GM12878 (cell line): ENCODE measurements around the gene GALE. TPM values are rescaled to one million over a fixed set of nuclear protein-coding genes. Genes with fewer than 3 reads are reported as not detected.

Source experiments
- ATAC-seq: fragments of 200-7000 bp; cut with Tn5 transposase; 3 replicates; pipeline ENCODE4 v1.9.1; 2020; ENCODE audit warnings: mild to moderate bottlenecking, moderate library complexity
- BruUV-seq: library from RNA; stranded (reverse); fragments of 400-500 nt; replicated peaks from 2 replicates; lab custom pipeline; 2021; lab: Mats Ljungman, UMichigan
- CTCF ChIA-PET: fragments of 300-600 bp; sonication (Branson Sonifier 250); formaldehyde crosslinking; extraction: SDS; loops from one replicate; lab custom pipeline; 2021; ENCODE audit warnings: inconsistent platforms; lab: Yijun Ruan, JAX
- POLR2A ChIA-PET: fragments of 350-600 bp; formaldehyde crosslinking; extraction: SDS; loops from one replicate; lab custom pipeline; 2021; ENCODE audit warnings: inconsistent platforms; lab: Charles Lee
- RAD21 ChIA-PET: fragments of 300-600 bp; sonication (Branson Sonifier 250); formaldehyde crosslinking; loops from one replicate; lab custom pipeline; 2023; ENCODE audit warnings: antibody characterized with exemption; ENCODE audit not compliant: unreplicated experiment; lab: Charles Lee
- SMC1A ChIA-PET: fragments of 300-600 bp; sonication (Branson Sonifier 250); formaldehyde crosslinking; loops from one replicate; lab custom pipeline; 2023; ENCODE audit not compliant: unreplicated experiment, uncharacterized antibody; lab: Charles Lee
- DNase-seq: peaks from one replicate; pipeline ENCODE4 v3.0.0-alpha.2; 2011; ENCODE audit warnings: low read depth, low spot score
- FAIRE-seq: peaks from 3 replicates; lab custom pipeline; 2011; peaks lifted over from hg19 to GRCh38; lab: Jason Lieb, UNC
- H2AFZ ChIP-seq: 2 replicates; pipeline ENCODE4 v1.6.0; 2011; ENCODE audit warnings: low read depth, low read length, control low read depth; ENCODE audit not compliant: control insufficient read depth
- H3K27ac ChIP-seq: 2 replicates; pipeline ENCODE4 v1.5.1; 2011; ENCODE audit warnings: control low read depth; ENCODE audit not compliant: control insufficient read depth, insufficient read depth
- H3K27me3 ChIP-seq, 2 experiments: replicated peaks in 1 of 2; 2 replicates each; pipeline versions ENCODE4 v1.6.0 to v1.6.1; 2011; ENCODE audit warnings: low read length in 1 of 2; ENCODE audit not compliant: control insufficient read depth in 2 of 2, insufficient read depth in 2 of 2
- H3K36me3 ChIP-seq, 2 experiments: 2 replicates each; pipeline ENCODE4 v1.5.1; 2011; ENCODE audit warnings: low read length in 1 of 2; ENCODE audit not compliant: control insufficient read depth in 2 of 2, insufficient read depth in 2 of 2
- H3K4me1 ChIP-seq: 2 replicates; pipeline ENCODE4 v1.6.1; 2011; ENCODE audit warnings: mild to moderate bottlenecking, low read length, moderate library complexity, mixed read lengths; ENCODE audit not compliant: control insufficient read depth, insufficient read depth
- H3K4me2 ChIP-seq: 2 replicates; pipeline ENCODE4 v1.6.0; 2011; ENCODE audit warnings: control low read depth; ENCODE audit not compliant: control insufficient read depth, insufficient read depth
- H3K4me3 ChIP-seq: fragments of 200-600 bp; sonication (generic); 2 replicates; pipeline ENCODE4 v1.5.1; 2016
- H3K79me2 ChIP-seq: 2 replicates; pipeline ENCODE4 v1.6.0; 2011; ENCODE audit warnings: low read length; ENCODE audit not compliant: control insufficient read depth, insufficient read depth
- H3K9ac ChIP-seq: 2 replicates; pipeline ENCODE4 v1.8.0; 2011; ENCODE audit warnings: low read length, control low read depth, mixed read lengths; ENCODE audit not compliant: control insufficient read depth, insufficient read depth
- H3K9me3 ChIP-seq: replicated peaks from 3 replicates; pipeline ENCODE4 v1.5.1; 2011; ENCODE audit warnings: mild to moderate bottlenecking, low read length; ENCODE audit not compliant: control insufficient read depth, insufficient read depth
- H4K20me1 ChIP-seq: 2 replicates; pipeline ENCODE4 v1.6.0; 2011; ENCODE audit not compliant: control insufficient read depth, insufficient read depth
- ATF7 ChIP-seq: fragments of 450-650 bp; IDR thresholded peaks from 2 replicates; pipeline ENCODE4 v1.6.1; 2016; ENCODE audit warnings: low read depth, mild to moderate bottlenecking
- BCL11A ChIP-seq: IDR thresholded peaks from 2 replicates; pipeline ENCODE4 v1.6.1; 2011; ENCODE audit warnings: low read depth, low read length
- BHLHE40 ChIP-seq, 2 experiments: fragments of 450-650 bp in 1 of 2; IDR thresholded peaks; 2 replicates each; pipeline ENCODE4 v1.6.1; 2011 to 2017; ENCODE audit warnings: low read depth in 2 of 2, borderline replicate concordance in 1 of 2, improper control_type of control experiment in 1 of 2, low read length in 1 of 2, mild to moderate bottlenecking in 1 of 2
- ESRRA ChIP-seq: IDR thresholded peaks from 2 replicates; pipeline ENCODE4 v1.6.1; 2012; ENCODE audit warnings: mild to moderate bottlenecking, low read length, improper control_type of control experiment
- HCFC1 ChIP-seq: fragments of 150-350 bp; IDR thresholded peaks from 2 replicates; pipeline ENCODE4 v1.6.1; 2014; ENCODE audit warnings: low read length
- MTA3 ChIP-seq: IDR thresholded peaks from 2 replicates; pipeline ENCODE4 v1.6.1; 2012; ENCODE audit warnings: low read length, inconsistent platforms, borderline replicate concordance
- NR2C2 ChIP-seq: IDR thresholded peaks from 2 replicates; pipeline ENCODE4 v1.6.1; 2011; ENCODE audit warnings: borderline replicate concordance, low read depth; ENCODE audit not compliant: control insufficient read depth, insufficient read length
- PML ChIP-seq: IDR thresholded peaks from 2 replicates; pipeline ENCODE4 v1.6.1; 2012; ENCODE audit warnings: low read length, inconsistent platforms
- RB1 ChIP-seq: fragments of 450-650 bp; formaldehyde crosslinking; IDR thresholded peaks from 2 replicates; pipeline ENCODE4 v1.6.1; 2017; ENCODE audit warnings: mild to moderate bottlenecking, borderline replicate concordance
- RUNX3 ChIP-seq: IDR thresholded peaks from 2 replicates; pipeline ENCODE4 v1.6.1; 2012; ENCODE audit warnings: low read length, inconsistent platforms
- SIN3A ChIP-seq: IDR thresholded peaks from 2 replicates; pipeline ENCODE4 v1.6.1; 2012; ENCODE audit warnings: low read depth, low read length, improper control_type of control experiment
- SMARCA5 ChIP-seq: fragments of 450-650 bp; IDR thresholded peaks from 2 replicates; pipeline ENCODE4 v1.6.1; 2017; ENCODE audit warnings: mild to moderate bottlenecking
- SMC3 ChIP-seq: IDR thresholded peaks from 2 replicates; pipeline ENCODE4 v1.6.1; 2011; ENCODE audit warnings: low read length, improper control_type of control experiment, borderline replicate concordance
- SREBF2 ChIP-seq: IDR thresholded peaks from 2 replicates; pipeline ENCODE4 v1.6.1; 2012; ENCODE audit warnings: mild to moderate bottlenecking, low read length
- STAT3 ChIP-seq: IDR thresholded peaks from 2 replicates; pipeline ENCODE4 v1.6.1; 2011; ENCODE audit warnings: low read depth, low read length, improper control_type of control experiment
- ZNF622 ChIP-seq: fragments of 450-650 bp; IDR thresholded peaks from 2 replicates; pipeline ENCODE4 v1.6.1; 2017; ENCODE audit warnings: mild to moderate bottlenecking, inconsistent platforms
- WGBS: methylation state at CpG from one replicate; pipeline ENCODE4 v1.1.6; 2016; ENCODE audit warnings: low lambda C conversion rate; ENCODE audit not compliant: insufficient replicate concordance, insufficient coverage; ENCODE audit errors: missing lambda C conversion rate; 5-methylcytosine and 5-hydroxymethylcytosine counted together
- in situ Hi-C: fragments of 300-500 bp; cut with MboI; formaldehyde crosslinking; loops from 9 replicates; pipeline ENCODE4 v1.14.3; 2018; ENCODE audit warnings: mixed read lengths
- intact Hi-C: fragments of 100-400 bp; cut with micrococcal nuclease; formaldehyde crosslinking; loops from one replicate; pipeline ENCODE4 v1.14.2; 2022; ENCODE audit not compliant: unreplicated experiment
- polyA plus RNA-seq, 11 experiments: library from polyadenylated mRNA; depleted of rRNA in 4 of 11; unstranded in 6 of 11; stranded (reverse) in 5 of 11; fragments of >200 nt; fragmentation: Nextera tagmentation in 4 of 11; fragmentation: Illumina TruSeq in 1 of 11; extraction: Ambion mirVana in 4 of 11; extraction: Trizol in 1 of 11; gene quantifications; 1 replicate in 1 of 11; 2 replicates in 10 of 11; pipeline versions ENCODE4 v1.2.1 to v1.2.3, GENCODE V29; 2011 to 2016; ENCODE audit warnings: inconsistent platforms in 2 of 11, missing spikeins in 2 of 11, low read depth in 1 of 11
- total RNA-seq, 4 experiments: library from RNA; depleted of rRNA in 3 of 4; stranded (reverse); fragments of >200 nt in 3 of 4; fragmentation: Illumina TruSeq in 1 of 4; extraction: Trizol in 1 of 4; gene quantifications; 2 replicates each; pipeline versions ENCODE4 v1.2.1 to v1.2.3, GENCODE V29; 2013 to 2021
- TF ChIP-seq, protein P1 (sequence below): IDR thresholded peaks from 2 replicates; pipeline ENCODE4 v1.6.1; 2011; ENCODE audit warnings: borderline replicate concordance, low read depth, mild to moderate bottlenecking, moderate library complexity, mixed read lengths, low read length; ENCODE audit not compliant: insufficient read depth; ENCODE audit errors: extremely low read length
- TF ChIP-seq, protein P2 (sequence below): fragments of 150-350 bp; IDR thresholded peaks from 2 replicates; pipeline ENCODE4 v1.6.1; 2016; ENCODE audit warnings: low read depth, low read length
- TF ChIP-seq, protein P3 (sequence below): IDR thresholded peaks from 2 replicates; pipeline ENCODE4 v1.6.1; 2011; ENCODE audit warnings: borderline replicate concordance, low read depth, mild to moderate bottlenecking, moderate library complexity, low read length; ENCODE audit not compliant: insufficient read depth, poor library complexity, severe bottlenecking

GALE gene
- total and polyA plus RNA-seq, 10 of the 15 experiments (the other 5 are each of a cell fraction or from before 2014, with no cell fraction given): 4.2 to 93.7 (median 40.4) TPM

DNA sequence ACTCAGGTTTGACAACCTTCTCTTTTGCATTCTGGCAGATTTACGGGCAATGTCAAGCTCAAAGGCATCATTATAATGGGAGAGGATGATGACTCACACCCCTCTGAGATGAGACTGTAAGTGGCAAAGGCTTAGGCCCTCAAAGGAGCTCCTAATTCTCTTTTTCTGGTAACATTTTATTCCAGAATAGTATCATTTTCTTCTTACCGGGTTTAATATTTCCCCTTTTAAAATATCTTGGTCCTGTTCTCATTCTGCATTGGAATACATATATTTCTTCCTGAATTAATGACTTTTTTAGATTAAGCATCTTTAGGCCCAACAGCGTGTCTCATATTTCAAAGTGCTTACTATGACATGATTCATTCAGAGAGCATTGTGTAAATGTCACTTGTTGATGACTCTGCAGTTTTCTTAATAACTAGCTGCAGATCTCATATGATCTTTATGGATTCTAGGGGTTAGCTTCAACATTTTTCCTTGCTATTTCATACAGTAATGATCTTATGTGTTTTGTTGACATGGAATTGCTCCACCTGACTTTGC is 20.7 kb downstream of the GALE start:
- ChIA-PET CTCF (interaction anchor here (0.7 to 4.8 kb wide), 9 partner anchors 8 to 137 kb away, joined by 3 to 23 read pairs (median 4); no protein-coding TSS in a partner anchor), SMC1A (interaction anchor here (1.0 to 3.2 kb wide), 6 partner anchors 8 to 283 kb away, joined by 4 to 20 read pairs (median 5); partner anchors contain the start of gene CNR2), POLR2A (interaction anchor here (0.6 to 1.6 kb wide), 3 partner anchors 14 to 175 kb away, joined by 3 to 7 read pairs (median 4); no protein-coding TSS in a partner anchor), RAD21 (interaction anchor here (0.7 to 3.3 kb wide), 4 partner anchors 8 to 89 kb away, joined by 3 to 11 read pairs (median 6); partner anchors contain the start of gene RPL11)
- no peak for DNase-seq
- H3K4me3 ChIP-seq: peak overlapping the region; percentile 99; the same call in 1 of the 2 replicates
- FAIRE-seq: no peak
- H4K20me1 ChIP-seq: no peaks in the 10 kb centered on the region
- no peaks in the 10 kb centered on the region for H3K9me3 ChIP-seq
- H3K4me1 ChIP-seq: peaks cover 5% of the 10 kb centered on the region; the same call in 1 of the 2 replicates
- H3K27ac ChIP-seq: no peak overlapping the region
- no peak overlapping the region for H2AFZ ChIP-seq
- 64% methylated on average over 3 of the region's 3 CpGs for WGBS
- peaks cover 35% of the 10 kb centered on the region for H3K79me2 ChIP-seq
- TF ChIP-seq RUNX3 (no peak), MTA3 (no peak), BHLHE40 (IDR thresholded peaks at IDR 0.05; ENCODE audit: borderline replicate concordance in 1 of 2, low read depth in 2 of 2, low read length in 1 of 2) (no peak), ATF7 (no peak), SMARCA5 (no peak), ZNF622 (no peak), NR2C2 (no peak), SMC3 (no peak), SIN3A (no peak), ESRRA (no peak), RB1 (no peak), STAT3 (no peak), PML (no peak), SREBF2 (no peak), BCL11A (no peak), HCFC1 (no peak)
- TF ChIP-seq, protein P1, sequence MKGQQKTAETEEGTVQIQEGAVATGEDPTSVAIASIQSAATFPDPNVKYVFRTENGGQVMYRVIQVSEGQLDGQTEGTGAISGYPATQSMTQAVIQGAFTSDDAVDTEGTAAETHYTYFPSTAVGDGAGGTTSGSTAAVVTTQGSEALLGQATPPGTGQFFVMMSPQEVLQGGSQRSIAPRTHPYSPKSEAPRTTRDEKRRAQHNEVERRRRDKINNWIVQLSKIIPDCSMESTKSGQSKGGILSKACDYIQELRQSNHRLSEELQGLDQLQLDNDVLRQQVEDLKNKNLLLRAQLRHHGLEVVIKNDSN: no peak
- TF ChIP-seq, protein P2, sequence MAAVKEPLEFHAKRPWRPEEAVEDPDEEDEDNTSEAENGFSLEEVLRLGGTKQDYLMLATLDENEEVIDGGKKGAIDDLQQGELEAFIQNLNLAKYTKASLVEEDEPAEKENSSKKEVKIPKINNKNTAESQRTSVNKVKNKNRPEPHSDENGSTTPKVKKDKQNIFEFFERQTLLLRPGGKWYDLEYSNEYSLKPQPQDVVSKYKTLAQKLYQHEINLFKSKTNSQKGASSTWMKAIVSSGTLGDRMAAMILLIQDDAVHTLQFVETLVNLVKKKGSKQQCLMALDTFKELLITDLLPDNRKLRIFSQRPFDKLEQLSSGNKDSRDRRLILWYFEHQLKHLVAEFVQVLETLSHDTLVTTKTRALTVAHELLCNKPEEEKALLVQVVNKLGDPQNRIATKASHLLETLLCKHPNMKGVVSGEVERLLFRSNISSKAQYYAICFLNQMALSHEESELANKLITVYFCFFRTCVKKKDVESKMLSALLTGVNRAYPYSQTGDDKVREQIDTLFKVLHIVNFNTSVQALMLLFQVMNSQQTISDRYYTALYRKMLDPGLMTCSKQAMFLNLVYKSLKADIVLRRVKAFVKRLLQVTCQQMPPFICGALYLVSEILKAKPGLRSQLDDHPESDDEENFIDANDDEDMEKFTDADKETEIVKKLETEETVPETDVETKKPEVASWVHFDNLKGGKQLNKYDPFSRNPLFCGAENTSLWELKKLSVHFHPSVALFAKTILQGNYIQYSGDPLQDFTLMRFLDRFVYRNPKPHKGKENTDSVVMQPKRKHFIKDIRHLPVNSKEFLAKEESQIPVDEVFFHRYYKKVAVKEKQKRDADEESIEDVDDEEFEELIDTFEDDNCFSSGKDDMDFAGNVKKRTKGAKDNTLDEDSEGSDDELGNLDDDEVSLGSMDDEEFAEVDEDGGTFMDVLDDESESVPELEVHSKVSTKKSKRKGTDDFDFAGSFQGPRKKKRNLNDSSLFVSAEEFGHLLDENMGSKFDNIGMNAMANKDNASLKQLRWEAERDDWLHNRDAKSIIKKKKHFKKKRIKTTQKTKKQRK: no peak
- TF ChIP-seq, protein P3, sequence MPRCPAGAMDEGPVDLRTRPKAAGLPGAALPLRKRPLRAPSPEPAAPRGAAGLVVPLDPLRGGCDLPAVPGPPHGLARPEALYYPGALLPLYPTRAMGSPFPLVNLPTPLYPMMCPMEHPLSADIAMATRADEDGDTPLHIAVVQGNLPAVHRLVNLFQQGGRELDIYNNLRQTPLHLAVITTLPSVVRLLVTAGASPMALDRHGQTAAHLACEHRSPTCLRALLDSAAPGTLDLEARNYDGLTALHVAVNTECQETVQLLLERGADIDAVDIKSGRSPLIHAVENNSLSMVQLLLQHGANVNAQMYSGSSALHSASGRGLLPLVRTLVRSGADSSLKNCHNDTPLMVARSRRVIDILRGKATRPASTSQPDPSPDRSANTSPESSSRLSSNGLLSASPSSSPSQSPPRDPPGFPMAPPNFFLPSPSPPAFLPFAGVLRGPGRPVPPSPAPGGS: no peak
- no peak overlapping the region for H3K9ac ChIP-seq
- intact Hi-C loops (loop anchor here (10.0 kb wide), 1 partner anchor 245 kb away; no protein-coding TSS in a partner anchor), in situ Hi-C loops (loop anchor here (25.0 kb wide), 1 partner anchor 1457 kb away; the partner anchor contains the start of genes RSRP1 and SYF2)
- H3K4me2 ChIP-seq: peak overlapping the region; percentile 89
- H3K36me3 ChIP-seq: peaks cover 0 to 1% of the 10 kb centered on the region in 2 experiments; a peak in 3 of 4 replicates
- BruUV-seq: no TSS peak
- no peaks in the 10 kb centered on the region for H3K27me3 ChIP-seq
- ATAC-seq: no peak
